Natural killer cell (primary cell): ENCODE data around the gene PAX8. TPM values are rescaled to one million over a fixed set of nuclear protein-coding genes. Genes with fewer than 3 reads are reported as not detected.

Source experiments
- ATAC-seq, 3 donors: fragments of 150-1000 bp in 2 of 3; fragments of 200-7000 bp in 1 of 3; cut with Tn5 transposase; 1 replicate in 1 of 3; 2 replicates in 2 of 3; pipeline ENCODE4 v1.10.0; 2021; ENCODE audit warnings: mild to moderate bottlenecking in 2 of 3, moderate library complexity in 2 of 3
- DNase-seq, 2 donors: peaks; one replicate each; pipeline versions ENCODE4 v3.0.0 to v3.0.0-alpha.2; 2013 to 2021; ENCODE audit warnings: mixed read lengths in 1 of 2
- H3K27ac ChIP-seq: one replicate; pipeline ENCODE4 v1.5.1; 2013; ENCODE audit warnings: mild to moderate bottlenecking, low read length
- H3K27me3 ChIP-seq: one replicate; pipeline ENCODE4 v1.6.1; 2013; ENCODE audit warnings: low read length; ENCODE audit not compliant: control insufficient read depth, insufficient read depth
- H3K36me3 ChIP-seq: one replicate; pipeline ENCODE4 v1.6.1; 2013; ENCODE audit warnings: low read length; ENCODE audit not compliant: control insufficient read depth, insufficient read depth
- H3K4me1 ChIP-seq: one replicate; pipeline ENCODE4 v1.6.1; 2013; ENCODE audit warnings: low read length; ENCODE audit not compliant: control insufficient read depth, insufficient read depth
- H3K4me3 ChIP-seq: one replicate; pipeline ENCODE4 v1.5.1; 2013; ENCODE audit warnings: low read length
- H3K9me3 ChIP-seq: one replicate; pipeline ENCODE4 v1.6.1; 2013; ENCODE audit warnings: low read length; ENCODE audit not compliant: control insufficient read depth, insufficient read depth
- H3K27ac Mint-ChIP-seq, 2 donors: one replicate each; pipeline ENCODE4 v1.8.0; 2022; ENCODE audit warnings: mild to moderate bottlenecking in 2 of 2, mixed read lengths in 2 of 2, moderate library complexity in 1 of 2
- H3K27me3 Mint-ChIP-seq, 2 donors: one replicate each; pipeline ENCODE4 v1.8.0; 2022; ENCODE audit warnings: low read depth in 2 of 2, mixed read lengths in 2 of 2
- H3K36me3 Mint-ChIP-seq: one replicate; pipeline ENCODE4 v1.8.0; 2022; ENCODE audit warnings: mixed read lengths
- H3K4me1 Mint-ChIP-seq, 2 donors: one replicate each; pipeline ENCODE4 v1.8.0; 2022; ENCODE audit warnings: mixed read lengths in 2 of 2
- H3K4me3 Mint-ChIP-seq: one replicate; pipeline ENCODE4 v1.8.0; 2022; ENCODE audit warnings: mild to moderate bottlenecking, moderate library complexity, mixed read lengths
- H3K9me3 Mint-ChIP-seq, 2 donors: one replicate each; pipeline ENCODE4 v1.8.0; 2022; ENCODE audit warnings: mixed read lengths in 2 of 2
- WGBS: methylation state at CpG from one replicate; pipeline ENCODE4 v1.1.7; 2013; ENCODE audit warnings: missing lambda C conversion rate; ENCODE audit not compliant: insufficient coverage; 5-methylcytosine and 5-hydroxymethylcytosine counted together
- intact Hi-C: fragments of 100-400 bp; cut with micrococcal nuclease; formaldehyde crosslinking; loops from one replicate; pipeline ENCODE4 v1.14.2; 2022
- total RNA-seq, 4 donors: library from RNA; stranded (reverse); fragments of 120-200 nt in 1 of 4; gene quantifications; one replicate each; pipeline versions ENCODE4 v1.2.3 to v1.2.4, GENCODE V29; 2013 to 2022
- TF ChIP-seq, protein P1 (sequence below): fragments of 200-600 bp; IDR thresholded peaks from one replicate; pipeline ENCODE4 v1.8.0; 2022; ENCODE audit warnings: antibody characterized with exemption

Gene PAX8
- total RNA-seq, 3 donors from 2014 or later (not counting 1 experiment from before 2014, with no cell fraction given), result 0.57 to 1.2 (median 0.65) TPM

DNA sequence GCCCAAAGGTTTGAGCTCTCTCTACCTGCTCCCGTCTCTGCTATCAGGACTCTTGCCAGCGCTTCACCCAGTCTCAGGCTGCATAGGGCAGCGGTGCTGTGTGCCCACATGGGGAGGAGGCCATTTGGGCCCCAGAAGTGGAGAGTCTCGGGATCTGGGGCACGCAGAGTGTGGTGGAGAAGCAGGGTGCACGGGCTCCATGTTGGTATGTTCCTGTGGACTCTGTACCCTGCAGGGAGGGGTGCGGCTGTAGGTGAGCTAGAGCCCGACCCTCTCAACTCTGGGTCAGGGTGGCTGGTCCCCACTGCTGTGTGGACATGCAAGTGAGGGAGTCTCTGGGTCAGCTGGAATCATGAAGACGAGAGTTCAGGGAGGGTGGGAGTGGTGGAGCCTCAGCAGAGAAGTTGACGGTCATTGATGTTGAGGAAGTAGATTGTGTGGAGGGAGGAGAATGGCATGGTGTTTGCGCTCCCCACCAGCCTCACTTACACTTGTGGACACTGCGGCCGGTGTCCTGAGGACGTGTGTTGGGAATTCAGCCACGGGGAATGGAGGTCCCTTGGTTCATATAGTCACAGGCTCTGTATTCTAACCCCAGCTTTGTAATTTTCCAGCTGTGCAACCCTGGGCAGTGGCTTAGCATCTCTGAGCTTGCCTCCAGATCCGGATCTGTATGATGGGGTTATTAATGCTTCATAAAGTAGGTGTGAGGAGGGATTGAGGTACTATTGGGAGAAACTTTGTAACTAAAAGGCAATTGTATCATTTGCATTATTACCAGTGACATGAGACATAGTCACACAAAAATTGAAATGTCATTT, 105.8 kb downstream of the PAX8 start:
- Mint-ChIP-seq H3K4me1 (peaks cover 71 to 79% of the 10 kb centered on the region in 2 donors), H3K27ac (peak overlapping the region; percentile 85 to 91), H3K27me3 (no peaks in the 10 kb centered on the region), H3K4me3 (peak overlapping the region; percentile 85), H3K9me3 (peaks cover 0 to 2% of the 10 kb centered on the region in 2 donors), H3K36me3 (no peaks in the 10 kb centered on the region)
- Histone ChIP-seq H3K27me3 (no peaks in the 10 kb centered on the region), H3K4me1 (peaks cover 88% of the 10 kb centered on the region), H3K27ac (peak overlapping the region; percentile 81), H3K4me3 (peak overlapping the region; percentile 65), H3K36me3 (peaks cover 7% of the 10 kb centered on the region), H3K9me3 (no peaks in the 10 kb centered on the region)
- no peak for ATAC-seq
- TF ChIP-seq, protein P1, sequence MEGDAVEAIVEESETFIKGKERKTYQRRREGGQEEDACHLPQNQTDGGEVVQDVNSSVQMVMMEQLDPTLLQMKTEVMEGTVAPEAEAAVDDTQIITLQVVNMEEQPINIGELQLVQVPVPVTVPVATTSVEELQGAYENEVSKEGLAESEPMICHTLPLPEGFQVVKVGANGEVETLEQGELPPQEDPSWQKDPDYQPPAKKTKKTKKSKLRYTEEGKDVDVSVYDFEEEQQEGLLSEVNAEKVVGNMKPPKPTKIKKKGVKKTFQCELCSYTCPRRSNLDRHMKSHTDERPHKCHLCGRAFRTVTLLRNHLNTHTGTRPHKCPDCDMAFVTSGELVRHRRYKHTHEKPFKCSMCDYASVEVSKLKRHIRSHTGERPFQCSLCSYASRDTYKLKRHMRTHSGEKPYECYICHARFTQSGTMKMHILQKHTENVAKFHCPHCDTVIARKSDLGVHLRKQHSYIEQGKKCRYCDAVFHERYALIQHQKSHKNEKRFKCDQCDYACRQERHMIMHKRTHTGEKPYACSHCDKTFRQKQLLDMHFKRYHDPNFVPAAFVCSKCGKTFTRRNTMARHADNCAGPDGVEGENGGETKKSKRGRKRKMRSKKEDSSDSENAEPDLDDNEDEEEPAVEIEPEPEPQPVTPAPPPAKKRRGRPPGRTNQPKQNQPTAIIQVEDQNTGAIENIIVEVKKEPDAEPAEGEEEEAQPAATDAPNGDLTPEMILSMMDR, result no peak
- DNase-seq, result no peak
- 87% methylated on average over 16 of the region's 16 CpGs for WGBS
- intact Hi-C loops, result loop anchor here (1.0 to 10.0 kb wide), 2 partner anchors 35 to 722 kb away; partner anchors contain the start of gene ACTR3

- H3K27ac ChIP-seq, result no peak overlapping the region
- WGBS, result 92% methylated on average over 8 of the region's 8 CpGs
- intact Hi-C loops, result loop anchor here (10.0 kb wide), 1 partner anchor 723 kb away; the partner anchor contains the start of gene ACTR3
These were observed 107.2 kb downstream of the PAX8 start for GRCh38 chr2:113171334-113172075.

GRCh38 chr2:113169586-113169985, 109.1 kb downstream of the PAX8 start:
- no peaks in the 10 kb centered on the region for H3K9me3 ChIP-seq
- TF ChIP-seq, protein P1, result no peak
- intact Hi-C loops, result no loop called here
- ATAC-seq (no peak), DNase-seq (no peak)
- Mint-ChIP-seq H3K27ac (peak overlapping the region in 1 of 2 donors; percentile 61), H3K4me1 (peaks cover 57 to 61% of the 10 kb centered on the region in 2 donors), H3K36me3 (no peaks in the 10 kb centered on the region), H3K27me3 (no peaks in the 10 kb centered on the region), H3K9me3 (no peaks in the 10 kb centered on the region), H3K4me3 (peak overlapping the region; percentile 65)
- H3K4me1 ChIP-seq, result peaks cover 63% of the 10 kb centered on the region
- no peak overlapping the region for H3K27ac ChIP-seq
- no peak overlapping the region for H3K4me3 ChIP-seq
- WGBS, result 97% methylated on average over 2 of the region's 3 CpGs
- no peaks in the 10 kb centered on the region for H3K27me3 ChIP-seq
- H3K36me3 ChIP-seq, result no peaks in the 10 kb centered on the region

More at GRCh38 chr2:113171334-113172075, 107.2 kb downstream of the PAX8 start:
- Histone ChIP-seq H3K4me1 (peaks cover 81% of the 10 kb centered on the region), H3K9me3 (no peaks in the 10 kb centered on the region), H3K36me3 (no peaks in the 10 kb centered on the region), H3K4me3 (no peak overlapping the region), H3K27me3 (no peaks in the 10 kb centered on the region)
- DNase-seq (peak in 1 of 2 donors; percentile 41), ATAC-seq (no peak)
- Mint-ChIP-seq H3K9me3 (peaks cover 0 to 2% of the 10 kb centered on the region in 2 donors), H3K27ac (peak overlapping the region; percentile 48 to 78), H3K4me3 (peak overlapping the region; percentile 72), H3K36me3 (no peaks in the 10 kb centered on the region), H3K27me3 (no peaks in the 10 kb centered on the region), H3K4me1 (peaks cover 66 to 69% of the 10 kb centered on the region in 2 donors)
- TF ChIP-seq, protein P1, result no peak
